WTC11 (cell line): ENCODE measurements around the gene CES5A. TPM values are rescaled to one million over a fixed set of nuclear protein-coding genes. Genes with fewer than 3 reads are reported as not detected.
"Not testable (repeated sequence)": the region's sequence is repeated elsewhere in the genome, so short reads cannot be mapped to it uniquely, and the experiment has no call there.

ENCODE experiments used
- ATAC-seq: fragments of 200-7000 bp; cut with Tn5 transposase; 2 replicates; pipeline ENCODE4 v1.10.0; 2021; ENCODE audit warnings: mild to moderate bottlenecking, moderate library complexity
- CTCF ChIA-PET: fragments of 300-600 bp; sonication (Branson Sonifier 250); formaldehyde crosslinking; loops from one replicate; lab custom pipeline; 2021; ENCODE audit warnings: antibody characterized with exemption; lab: Charles Lee
- POLR2A ChIA-PET: fragments of 350-600 bp; sonication (Branson Sonifier 250); formaldehyde crosslinking; loops from one replicate; lab custom pipeline; 2021; ENCODE audit warnings: antibody characterized with exemption; lab: Charles Lee
- DNase-seq: peaks from one replicate; pipeline ENCODE4 v3.0.0; 2021; ENCODE audit warnings: low spot score
- H3K27ac Mint-ChIP-seq: 2 replicates; pipeline ENCODE4 v1.8.0; 2021; ENCODE audit warnings: mixed read lengths
- H3K27me3 Mint-ChIP-seq: 2 replicates; pipeline ENCODE4 v1.8.0; 2021; ENCODE audit warnings: low read depth, mild to moderate bottlenecking, moderate library complexity, mixed read lengths
- H3K36me3 Mint-ChIP-seq: 2 replicates; pipeline ENCODE4 v1.8.0; 2021; ENCODE audit warnings: mixed read lengths
- H3K4me1 Mint-ChIP-seq: 2 replicates; pipeline ENCODE4 v1.8.0; 2022; ENCODE audit warnings: mixed read lengths
- H3K4me3 Mint-ChIP-seq: 2 replicates; pipeline ENCODE4 v1.8.0; 2021; ENCODE audit warnings: mild to moderate bottlenecking, moderate library complexity, mixed read lengths
- H3K9me3 Mint-ChIP-seq: 2 replicates; pipeline ENCODE4 v1.8.0; 2021; ENCODE audit warnings: mixed read lengths
- ATF3 ChIP-seq: sonication (generic); formaldehyde crosslinking; conservative IDR thresholded peaks from 2 replicates; pipeline ENCODE4 v1.8.1; 2022; ENCODE audit warnings: mild to moderate bottlenecking, missing genetic modification reagents
- CDX4 ChIP-seq: fragments of 250-450 bp; sonication (Bioruptor Pico); IDR thresholded peaks from 2 replicates; pipeline ENCODE4 v1.9.0; 2021; ENCODE audit warnings: moderate library complexity, mild to moderate bottlenecking, inconsistent platforms, borderline replicate concordance
- CTCF ChIP-seq: fragments of 200-600 bp; IDR thresholded peaks from 2 replicates; pipeline ENCODE4 v1.8.0; 2022; ENCODE audit warnings: antibody characterized with exemption
- ELF4 ChIP-seq: sonication (generic); formaldehyde crosslinking; IDR thresholded peaks from 2 replicates; pipeline ENCODE4 v1.8.1; 2022; ENCODE audit warnings: low read depth, mild to moderate bottlenecking, moderate library complexity, missing genetic modification reagents
- ETV6 ChIP-seq: sonication (generic); formaldehyde crosslinking; IDR thresholded peaks from 2 replicates; pipeline ENCODE4 v1.8.1; 2022; ENCODE audit warnings: mild to moderate bottlenecking, missing genetic modification reagents
- FOXP1 ChIP-seq: sonication (generic); formaldehyde crosslinking; IDR thresholded peaks from 2 replicates; pipeline ENCODE4 v1.8.0; 2022; ENCODE audit warnings: missing genetic modification reagents, mild to moderate bottlenecking, moderate library complexity, borderline replicate concordance
- NFE2L1 ChIP-seq: sonication (generic); formaldehyde crosslinking; IDR thresholded peaks from 2 replicates; pipeline ENCODE4 v1.8.1; 2023; ENCODE audit warnings: missing genetic modification reagents
- OVOL2 ChIP-seq: fragments of 250-450 bp; sonication (Bioruptor Pico); IDR thresholded peaks from 2 replicates; pipeline ENCODE4 v1.9.0; 2021; ENCODE audit warnings: mild to moderate bottlenecking, borderline replicate concordance
- TCF7 ChIP-seq: sonication (generic); formaldehyde crosslinking; IDR thresholded peaks from 2 replicates; pipeline ENCODE4 v1.8.0; 2022; ENCODE audit warnings: mild to moderate bottlenecking, low read depth, missing genetic modification reagents, moderate library complexity
- TEAD4 ChIP-seq: sonication (generic); formaldehyde crosslinking; IDR thresholded peaks from 2 replicates; pipeline ENCODE4 v1.8.0; 2022; ENCODE audit warnings: mild to moderate bottlenecking, missing genetic modification reagents
- ZBTB43 ChIP-seq: sonication (generic); formaldehyde crosslinking; IDR thresholded peaks from 2 replicates; pipeline ENCODE4 v1.8.1; 2023; ENCODE audit warnings: mild to moderate bottlenecking, missing genetic modification reagents
- ZNF396 ChIP-seq: fragments of 250-450 bp; sonication (Bioruptor Pico); IDR thresholded peaks from 2 replicates; pipeline ENCODE4 v1.8.0; 2021; ENCODE audit warnings: mild to moderate bottlenecking, moderate library complexity, borderline replicate concordance
- ZNF425 ChIP-seq: fragments of 250-450 bp; sonication (Bioruptor Pico); conservative IDR thresholded peaks from 2 replicates; pipeline ENCODE4 v1.9.0; 2021; ENCODE audit warnings: mild to moderate bottlenecking
- total RNA-seq: library from RNA; stranded (reverse); gene quantifications from 3 replicates; pipeline ENCODE4 v1.2.3, GENCODE V29; 2021

Gene CES5A
- total RNA-seq, 1 experiment from 2014 or later: not detected

- ChIA-PET POLR2A (no interaction called here), CTCF (no interaction called here)
- no peaks in the 10 kb centered on the region for H3K36me3 Mint-ChIP-seq
- no peak for ATAC-seq
- TF ChIP-seq ZNF425 (CRISPR knock-in tag) (no peak), TEAD4 (CRISPR knock-in tag) (no peak), ZNF396 (CRISPR knock-in tag) (no peak), FOXP1 (no peak), ATF3 (CRISPR knock-in tag) (no peak), ZBTB43 (CRISPR knock-in tag) (no peak), OVOL2 (no peak), CTCF (no peak)
- no peak overlapping the region for H3K27ac Mint-ChIP-seq
- DNase-seq: no peak
- H3K4me3 Mint-ChIP-seq: no peak overlapping the region
- peaks cover 7% of the 10 kb centered on the region; the same call in 1 of the 2 replicates for H3K9me3 Mint-ChIP-seq
- peaks cover 11% of the 10 kb centered on the region for H3K27me3 Mint-ChIP-seq
- no peaks in the 10 kb centered on the region for H3K4me1 Mint-ChIP-seq
These were observed 54.6 kb downstream of the CES5A start for GRCh38 chr16:55820615-55821014.

- no peak overlapping the region for H3K4me3 Mint-ChIP-seq
- H3K9me3 Mint-ChIP-seq: peaks cover 7% of the 10 kb centered on the region; the same call in 1 of the 2 replicates
- H3K27ac Mint-ChIP-seq: no peak overlapping the region
- DNase-seq (no peak), ATAC-seq (no peak)
- CTCF ChIA-PET: no interaction called here
- H3K27me3 Mint-ChIP-seq: peaks cover 13% of the 10 kb centered on the region
- H3K4me1 Mint-ChIP-seq: no peaks in the 10 kb centered on the region
- no peak for TF ChIP-seq ELF4
- no peak for TF ChIP-seq TCF7
- no peak for TF ChIP-seq ZNF396 (CRISPR knock-in tag)
- no peak for TF ChIP-seq ATF3 (CRISPR knock-in tag)
- TF ChIP-seq ETV6: no peak
- TF ChIP-seq NFE2L1: no peak
- no peak for TF ChIP-seq CDX4 (CRISPR knock-in tag)
- POLR2A ChIA-PET: no interaction called here
- no peaks in the 10 kb centered on the region for H3K36me3 Mint-ChIP-seq
These were observed 57.8 kb downstream of the CES5A start for GRCh38 chr16:55817236-55817912.

- not testable (repeated sequence) for DNase-seq
These were observed 59.0 kb downstream of the CES5A start for GRCh38 chr16:55816222-55816621.

More at GRCh38 chr16:55816222-55816621, 59.0 kb downstream of the CES5A start:
- CTCF ChIA-PET, POLR2A ChIA-PET, ATAC-seq, H3K36me3 Mint-ChIP-seq, H3K9me3 Mint-ChIP-seq, H3K4me3 Mint-ChIP-seq, H3K4me1 Mint-ChIP-seq, H3K27ac Mint-ChIP-seq: not testable (repeated sequence)
- H3K27me3 Mint-ChIP-seq: peaks cover 17% of the 10 kb centered on the region
